OCI-LY3 (cell line): Measurements from ENCODE around the gene CCDC69.
"Not testable (repeated sequence)": the region's sequence is repeated elsewhere in the genome, so short reads cannot be mapped to it uniquely, and the experiment has no call there.

Experiments
- H2AFZ ChIP-seq: fragments of 200-600, 300-600 bp; shearing (Covaris generic); 2 replicates; pipeline ENCODE4 v1.6.0; 2014; ENCODE audit warnings: antibody characterized with exemption, low read depth, low read length
- H3K27ac ChIP-seq: fragments of 200-600, 300-600 bp; sonication (generic); 2 replicates; pipeline ENCODE4 v1.5.1; 2014; ENCODE audit warnings: mild to moderate bottlenecking, low read length, moderate library complexity, mixed read lengths
- H3K27me3 ChIP-seq: fragments of 200-600, 300-600 bp; sonication (generic); 2 replicates; pipeline ENCODE4 v1.6.1; 2014; ENCODE audit warnings: low read depth, low read length, mixed read lengths
- H3K36me3 ChIP-seq: fragments of 200-600, 300-600 bp; sonication (generic); replicated peaks from 2 replicates; pipeline ENCODE3; 2014; ENCODE audit warnings: low read depth, low read length, mixed read lengths
- H3K4me1 ChIP-seq: fragments of 300-600, 200-600 bp; sonication (generic); 2 replicates; pipeline ENCODE4 v1.6.1; 2014; ENCODE audit warnings: low read length, mixed read lengths
- H3K4me2 ChIP-seq: fragments of 200-600, 300-600 bp; sonication (generic); 2 replicates; pipeline ENCODE4 v1.6.1; 2014; ENCODE audit warnings: low read length, mixed read lengths
- H3K4me3 ChIP-seq: fragments of 300-600, 200-600 bp; sonication (generic); 2 replicates; pipeline ENCODE4 v1.5.1; 2014; ENCODE audit warnings: antibody characterized with exemption, mild to moderate bottlenecking, low read length, moderate library complexity
- H3K79me2 ChIP-seq: fragments of 300-600, 200-600 bp; shearing (Covaris generic); 2 replicates; pipeline ENCODE4 v1.6.1; 2014; ENCODE audit warnings: mild to moderate bottlenecking, low read length, mixed read lengths
- H3K9ac ChIP-seq: fragments of 300-600, 200-600 bp; shearing (Covaris generic); 2 replicates; pipeline ENCODE4 v1.6.0; 2014; ENCODE audit warnings: mild to moderate bottlenecking, low read length, moderate library complexity
- H3K9me3 ChIP-seq: fragments of 200-600, 300-600 bp; shearing (Covaris generic); 2 replicates; pipeline ENCODE4 v1.6.1; 2014; ENCODE audit warnings: low read length, mixed read lengths; ENCODE audit not compliant: insufficient read depth
- H4K20me1 ChIP-seq: fragments of 200-600, 300-600 bp; sonication (generic); 2 replicates; pipeline ENCODE4 v1.6.1; 2016; ENCODE audit warnings: low read length, mixed read lengths; ENCODE audit not compliant: insufficient read depth
- EZH2phosphoT487 ChIP-seq: fragments of 200-600 bp; shearing (Covaris generic); IDR thresholded peaks from 2 replicates; pipeline ENCODE4 v1.6.1; 2018; ENCODE audit warnings: antibody characterized with exemption, mixed run types, low read depth
- TF ChIP-seq, protein P1 (sequence below): fragments of 200-600, 300-600 bp; sonication (generic); IDR thresholded peaks from 2 replicates; pipeline ENCODE4 v1.5.1; 2014; ENCODE audit warnings: antibody characterized with exemption, low read length, low read depth

Gene CCDC69

DNA sequence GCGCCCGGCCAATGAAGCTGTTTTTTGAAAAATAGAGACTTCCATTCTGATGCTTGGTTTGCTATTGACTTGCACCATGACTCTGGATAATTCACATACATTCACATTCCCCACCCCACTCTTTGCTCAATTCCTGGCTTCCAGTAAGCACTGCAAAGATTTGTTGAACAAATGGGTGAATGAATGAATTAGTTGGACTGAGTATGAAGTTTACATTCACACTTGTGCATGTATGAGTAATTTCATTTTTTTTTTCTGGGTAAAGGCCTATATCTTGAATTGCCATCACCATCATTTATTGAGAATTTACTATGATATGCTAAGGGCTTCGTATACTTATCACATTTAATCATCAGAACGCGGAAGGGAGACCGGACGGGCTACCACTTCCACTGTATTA, 13.8 kb upstream of the CCDC69 start:
- Histone ChIP-seq H3K4me2 (peak overlapping the region; percentile 96), H2AFZ (peak overlapping the region; percentile 19; the same call in 1 of the 2 replicates), H3K36me3 (no peaks in the 10 kb centered on the region), H3K4me3 (peak overlapping the region; percentile 73), H3K27ac (peak overlapping the region; percentile 91), H3K9ac (peak overlapping the region; percentile 95), H3K4me1 (peaks cover 66% of the 10 kb centered on the region), H4K20me1 (no peaks in the 10 kb centered on the region), H3K9me3 (no peaks in the 10 kb centered on the region), H3K79me2 (no peaks in the 10 kb centered on the region), H3K27me3 (no peaks in the 10 kb centered on the region)
- TF ChIP-seq, protein P1, sequence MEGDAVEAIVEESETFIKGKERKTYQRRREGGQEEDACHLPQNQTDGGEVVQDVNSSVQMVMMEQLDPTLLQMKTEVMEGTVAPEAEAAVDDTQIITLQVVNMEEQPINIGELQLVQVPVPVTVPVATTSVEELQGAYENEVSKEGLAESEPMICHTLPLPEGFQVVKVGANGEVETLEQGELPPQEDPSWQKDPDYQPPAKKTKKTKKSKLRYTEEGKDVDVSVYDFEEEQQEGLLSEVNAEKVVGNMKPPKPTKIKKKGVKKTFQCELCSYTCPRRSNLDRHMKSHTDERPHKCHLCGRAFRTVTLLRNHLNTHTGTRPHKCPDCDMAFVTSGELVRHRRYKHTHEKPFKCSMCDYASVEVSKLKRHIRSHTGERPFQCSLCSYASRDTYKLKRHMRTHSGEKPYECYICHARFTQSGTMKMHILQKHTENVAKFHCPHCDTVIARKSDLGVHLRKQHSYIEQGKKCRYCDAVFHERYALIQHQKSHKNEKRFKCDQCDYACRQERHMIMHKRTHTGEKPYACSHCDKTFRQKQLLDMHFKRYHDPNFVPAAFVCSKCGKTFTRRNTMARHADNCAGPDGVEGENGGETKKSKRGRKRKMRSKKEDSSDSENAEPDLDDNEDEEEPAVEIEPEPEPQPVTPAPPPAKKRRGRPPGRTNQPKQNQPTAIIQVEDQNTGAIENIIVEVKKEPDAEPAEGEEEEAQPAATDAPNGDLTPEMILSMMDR = no peak
- TF ChIP-seq EZH2phosphoT487 = no peak

GRCh38 chr5:151236888-151237287, 13.0 kb upstream of the CCDC69 start:
- no peaks in the 10 kb centered on the region for H3K36me3 ChIP-seq
- H4K20me1 ChIP-seq = no peaks in the 10 kb centered on the region
- H3K4me2 ChIP-seq = no peak overlapping the region
- H3K9ac ChIP-seq = no peak overlapping the region
- no peaks in the 10 kb centered on the region for H3K27me3 ChIP-seq
- H3K4me3 ChIP-seq = no peak overlapping the region
- H2AFZ ChIP-seq = no peak overlapping the region
- TF ChIP-seq, protein P1 = no peak
- no peak for TF ChIP-seq EZH2phosphoT487
- H3K4me1 ChIP-seq = peaks cover 58% of the 10 kb centered on the region
- no peak overlapping the region for H3K27ac ChIP-seq
- no peaks in the 10 kb centered on the region for H3K79me2 ChIP-seq
- no peaks in the 10 kb centered on the region for H3K9me3 ChIP-seq

DNA sequence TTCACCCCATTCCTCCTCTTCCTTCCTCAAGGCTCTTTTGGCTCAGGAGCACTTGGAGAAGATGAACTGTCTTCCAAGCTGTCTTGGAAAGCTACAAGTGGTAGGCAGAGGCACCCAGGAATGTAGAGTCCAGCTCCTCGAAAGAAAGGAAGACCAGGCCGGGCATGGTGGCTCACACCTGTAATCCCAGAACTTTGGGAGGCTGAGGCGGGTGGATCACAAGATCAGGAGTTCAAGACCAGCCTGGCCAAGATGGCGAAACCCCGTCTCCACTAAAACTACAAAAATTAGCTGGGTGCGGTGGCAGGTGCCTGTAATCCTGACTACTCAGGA, 11.3 kb upstream of the CCDC69 start:
- Histone ChIP-seq H3K4me2 (peak overlapping the region; percentile 58), H3K9ac (peak overlapping the region; percentile 33; the same call in 1 of the 2 replicates), H3K4me3 (0 out of 2 replicates have a peak overlapping the region, but pooled peaks have one; percentile 37), H3K4me1 (peaks cover 42% of the 10 kb centered on the region)
- not testable (repeated sequence) for H3K27ac ChIP-seq, H3K27me3 ChIP-seq, H3K9me3 ChIP-seq, H4K20me1 ChIP-seq, H2AFZ ChIP-seq, H3K79me2 ChIP-seq, H3K36me3 ChIP-seq

GRCh38 chr5:151234476-151235238, 10.8 kb upstream of the CCDC69 start:
- Histone ChIP-seq H3K79me2 (no peaks in the 10 kb centered on the region), H3K36me3 (no peaks in the 10 kb centered on the region), H3K4me2 (peak overlapping the region; percentile 58), H3K4me1 (peaks cover 36% of the 10 kb centered on the region), H3K9me3 (no peaks in the 10 kb centered on the region), H2AFZ (no peak overlapping the region; the same call in 1 of the 2 replicates), H3K27me3 (no peaks in the 10 kb centered on the region), H3K9ac (peak overlapping the region; percentile 33; the same call in 1 of the 2 replicates), H4K20me1 (no peaks in the 10 kb centered on the region), H3K27ac (no peak overlapping the region), H3K4me3 (0 out of 2 replicates have a peak overlapping the region, but pooled peaks have one; percentile 37)
- TF ChIP-seq, protein P1 = no peak
- TF ChIP-seq EZH2phosphoT487 = no peak
